C4-2B (cell line): Measurements from ENCODE around the gene RAB44.

Source experiments
- ZFX ChIP-seq: fragments of 450-650 bp; IDR thresholded peaks from 2 replicates; pipeline ENCODE4 v1.6.1; 2017
- TF ChIP-seq, protein P1 (sequence below): fragments of 450-650 bp; conservative IDR thresholded peaks from 2 replicates; pipeline ENCODE4 v1.5.1; 2017; ENCODE audit warnings: mild to moderate bottlenecking

DNA sequence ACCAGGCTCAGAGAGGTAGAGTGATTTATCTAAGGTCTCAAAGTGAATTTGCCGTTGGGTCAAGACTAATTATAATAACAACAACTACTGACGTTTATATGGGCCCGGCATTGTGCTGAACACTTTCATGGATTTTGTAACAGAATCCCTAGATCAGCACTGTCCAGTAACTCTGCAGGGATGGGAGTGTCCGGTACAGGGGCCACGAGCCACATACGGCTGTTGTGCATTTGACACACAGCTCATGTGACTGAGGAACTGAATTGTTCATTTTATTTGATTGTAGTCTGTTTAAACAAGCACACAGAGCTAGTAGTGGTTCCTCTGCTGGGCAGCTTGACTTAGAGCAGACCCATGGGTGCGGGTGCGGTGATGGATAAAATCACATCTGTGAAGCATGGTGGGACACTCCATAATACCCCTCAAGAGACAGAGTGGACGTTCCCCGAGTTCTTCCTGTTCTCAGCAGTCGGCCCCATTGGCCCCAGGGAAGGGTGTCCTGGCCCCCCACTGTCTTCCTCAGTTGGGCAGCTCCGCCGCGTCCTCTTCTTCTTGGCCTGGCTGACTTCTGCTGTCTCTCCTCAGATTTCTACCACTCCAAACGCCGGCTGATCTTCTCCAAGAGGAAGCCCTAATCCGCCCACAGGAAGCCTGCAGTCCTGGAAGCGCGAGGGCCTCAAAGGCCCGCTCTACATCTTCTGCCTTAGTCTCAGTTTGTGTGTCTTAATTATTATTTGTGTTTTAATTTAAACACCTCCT lies 12.3 kb upstream of the RAB44 start:
- TF ChIP-seq, protein P1, sequence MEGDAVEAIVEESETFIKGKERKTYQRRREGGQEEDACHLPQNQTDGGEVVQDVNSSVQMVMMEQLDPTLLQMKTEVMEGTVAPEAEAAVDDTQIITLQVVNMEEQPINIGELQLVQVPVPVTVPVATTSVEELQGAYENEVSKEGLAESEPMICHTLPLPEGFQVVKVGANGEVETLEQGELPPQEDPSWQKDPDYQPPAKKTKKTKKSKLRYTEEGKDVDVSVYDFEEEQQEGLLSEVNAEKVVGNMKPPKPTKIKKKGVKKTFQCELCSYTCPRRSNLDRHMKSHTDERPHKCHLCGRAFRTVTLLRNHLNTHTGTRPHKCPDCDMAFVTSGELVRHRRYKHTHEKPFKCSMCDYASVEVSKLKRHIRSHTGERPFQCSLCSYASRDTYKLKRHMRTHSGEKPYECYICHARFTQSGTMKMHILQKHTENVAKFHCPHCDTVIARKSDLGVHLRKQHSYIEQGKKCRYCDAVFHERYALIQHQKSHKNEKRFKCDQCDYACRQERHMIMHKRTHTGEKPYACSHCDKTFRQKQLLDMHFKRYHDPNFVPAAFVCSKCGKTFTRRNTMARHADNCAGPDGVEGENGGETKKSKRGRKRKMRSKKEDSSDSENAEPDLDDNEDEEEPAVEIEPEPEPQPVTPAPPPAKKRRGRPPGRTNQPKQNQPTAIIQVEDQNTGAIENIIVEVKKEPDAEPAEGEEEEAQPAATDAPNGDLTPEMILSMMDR, result no peak
- no peak for TF ChIP-seq ZFX
